CD1c-positive myeloid dendritic cell (primary cell): ENCODE results near the gene UBC.

Experiments
- DNase-seq: peaks from one replicate; pipeline ENCODE4 v3.0.0-alpha.2; 2016; ENCODE audit errors: extremely low spot score

Gene UBC

GRCh38 chr12:124864326-124864752, 50.1 kb downstream of the UBC start:
- DNase-seq, result no peak

GRCh38 chr12:124863416-124864325, 50.8 kb downstream of the UBC start, which contains the start of gene SCARB1:
Gene SCARB1 (minus strand): TSS chr12:124863864. CDS start chr12:124863720, 144 bp downstream.
- DNase-seq, result peak; percentile 86

GRCh38 chr12:124862768-124863415, 51.6 kb downstream of the UBC start:
- peak; percentile 35 for DNase-seq

- DNase-seq, result no peak
Measured at GRCh38 chr12:124861898-124862676, 52.4 kb downstream of the UBC start.
